NCI-H2227 (cell line): ENCODE results near the gene TES.
"Not testable (repeated sequence)": the region's sequence is repeated elsewhere in the genome, so short reads cannot be mapped to it uniquely, and the experiment has no call there.

ENCODE experiments used
- DNase-seq: peaks from one replicate; lab custom pipeline; 2025; ENCODE audit not compliant: unreplicated experiment; lab: John Stamatoyannopoulos, UW

The TES gene

GRCh38 chr7:116280803-116281202, 70.5 kb downstream of the TES start:
- no peak for DNase-seq

GRCh38 chr7:116283595-116284204, 73.4 kb downstream of the TES start:
- DNase-seq: no peak

GRCh38 chr7:116284390-116284789, 74.1 kb downstream of the TES start:
- DNase-seq: no peak

GRCh38 chr7:116285252-116285651, 74.9 kb downstream of the TES start:
- DNase-seq: no peak

- DNase-seq: no peak
These were observed 80.4 kb downstream of the TES start for GRCh38 chr7:116290740-116291139.

- DNase-seq: no peak
These were observed 81.6 kb downstream of the TES start for GRCh38 chr7:116291937-116292336.

GRCh38 chr7:116292381-116292780, 82.0 kb downstream of the TES start:
- DNase-seq: no peak

GRCh38 chr7:116293139-116293538, 82.8 kb downstream of the TES start:
- no peak for DNase-seq

- DNase-seq: no peak
These were observed 83.3 kb downstream of the TES start for GRCh38 chr7:116293633-116294032.

GRCh38 chr7:116295903-116296302, 85.6 kb downstream of the TES start:
- not testable (repeated sequence) for DNase-seq

GRCh38 chr7:116298055-116298454, 87.7 kb downstream of the TES start:
- no peak for DNase-seq

- no peak for DNase-seq
These were observed 88.2 kb downstream of the TES start for GRCh38 chr7:116298576-116298975.

GRCh38 chr7:116305485-116306408, 95.4 kb downstream of the TES start:
- DNase-seq: no peak

GRCh38 chr7:116306409-116307048, 96.2 kb downstream of the TES start:
- DNase-seq: no peak

- DNase-seq: no peak
These were observed 96.9 kb downstream of the TES start for GRCh38 chr7:116307253-116307652.
